Endothelial cell (in vitro differentiated cells): ENCODE results near the gene LRRC56. TPM values are rescaled to one million over a fixed set of nuclear protein-coding genes. Genes with fewer than 3 reads are reported as not detected.

Source experiments
- DNase-seq: peaks from one replicate; pipeline ENCODE4 v3.0.0; 2021; ENCODE audit warnings: low spot score
- H3K27ac Mint-ChIP-seq: one replicate; pipeline ENCODE4 v1.8.0; 2021; ENCODE audit warnings: mixed read lengths, inconsistent platforms; ENCODE audit not compliant: unreplicated experiment
- H3K27me3 Mint-ChIP-seq: one replicate; pipeline ENCODE4 v1.8.0; 2021; ENCODE audit warnings: mild to moderate bottlenecking, moderate library complexity, mixed read lengths, inconsistent platforms; ENCODE audit not compliant: unreplicated experiment
- H3K36me3 Mint-ChIP-seq: one replicate; pipeline ENCODE4 v1.8.0; 2021; ENCODE audit warnings: mild to moderate bottlenecking, low read depth, mixed read lengths, inconsistent platforms; ENCODE audit not compliant: unreplicated experiment
- H3K4me1 Mint-ChIP-seq: one replicate; pipeline ENCODE4 v1.8.0; 2021; ENCODE audit warnings: mild to moderate bottlenecking, mixed read lengths, inconsistent platforms; ENCODE audit not compliant: unreplicated experiment
- H3K4me3 Mint-ChIP-seq: one replicate; pipeline ENCODE4 v1.8.0; 2021; ENCODE audit warnings: mild to moderate bottlenecking, mixed read lengths, inconsistent platforms; ENCODE audit not compliant: unreplicated experiment
- H3K9me3 Mint-ChIP-seq: one replicate; pipeline ENCODE4 v1.8.0; 2021; ENCODE audit warnings: mixed read lengths, inconsistent platforms; ENCODE audit not compliant: unreplicated experiment
- total RNA-seq: library from RNA; stranded (reverse); fragmentation: NEBNext Ultra II Directional; extraction: Animal tissue kit (Norgen Biotek cat#: 25700); gene quantifications from one replicate; pipeline ENCODE4 v1.2.1, GENCODE V29; 2021; ENCODE audit not compliant: unreplicated experiment
- TF ChIP-seq, protein P1 (sequence below): fragments of 200-600 bp; sonication (generic); IDR thresholded peaks from one replicate; pipeline ENCODE4 v1.5.0; 2021; ENCODE audit warnings: antibody characterized with exemption; ENCODE audit not compliant: unreplicated experiment

LRRC56 gene
- total RNA-seq, 1 donor from 2014 or later, result 2.6 TPM

DNA sequence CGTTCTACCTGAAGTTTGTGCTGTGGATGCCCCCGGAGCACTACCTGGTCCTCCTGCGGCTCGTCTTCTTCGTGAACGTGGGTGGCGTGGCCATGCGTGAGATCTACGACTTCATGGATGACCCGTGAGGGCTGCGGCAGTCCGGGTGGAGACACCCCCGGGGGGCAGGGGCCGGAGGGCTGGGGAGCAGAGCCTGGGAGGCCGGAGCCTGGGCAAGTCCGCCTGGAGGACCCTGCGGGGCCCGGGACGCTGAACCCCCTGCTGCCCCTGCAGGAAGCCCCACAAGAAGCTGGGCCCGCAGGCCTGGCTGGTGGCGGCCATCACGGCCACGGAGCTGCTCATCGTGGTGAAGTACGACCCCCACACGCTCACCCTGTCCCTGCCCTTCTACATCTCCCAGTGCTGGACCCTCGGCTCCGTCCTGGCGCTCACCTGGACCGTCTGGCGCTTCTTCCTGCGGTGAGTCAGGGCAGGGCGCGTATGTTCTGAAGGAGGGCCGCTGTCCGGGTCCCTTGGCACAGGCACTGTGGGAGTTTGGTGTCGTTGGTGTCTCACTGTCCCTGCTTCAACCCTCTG lies 47.6 kb upstream of the LRRC56 start:
- no peaks in the 10 kb centered on the region for H3K4me1 Mint-ChIP-seq
- H3K9me3 Mint-ChIP-seq, result no peaks in the 10 kb centered on the region
- H3K27ac Mint-ChIP-seq, result no peak overlapping the region
- peaks cover 8% of the 10 kb centered on the region for H3K36me3 Mint-ChIP-seq
- TF ChIP-seq, protein P1, sequence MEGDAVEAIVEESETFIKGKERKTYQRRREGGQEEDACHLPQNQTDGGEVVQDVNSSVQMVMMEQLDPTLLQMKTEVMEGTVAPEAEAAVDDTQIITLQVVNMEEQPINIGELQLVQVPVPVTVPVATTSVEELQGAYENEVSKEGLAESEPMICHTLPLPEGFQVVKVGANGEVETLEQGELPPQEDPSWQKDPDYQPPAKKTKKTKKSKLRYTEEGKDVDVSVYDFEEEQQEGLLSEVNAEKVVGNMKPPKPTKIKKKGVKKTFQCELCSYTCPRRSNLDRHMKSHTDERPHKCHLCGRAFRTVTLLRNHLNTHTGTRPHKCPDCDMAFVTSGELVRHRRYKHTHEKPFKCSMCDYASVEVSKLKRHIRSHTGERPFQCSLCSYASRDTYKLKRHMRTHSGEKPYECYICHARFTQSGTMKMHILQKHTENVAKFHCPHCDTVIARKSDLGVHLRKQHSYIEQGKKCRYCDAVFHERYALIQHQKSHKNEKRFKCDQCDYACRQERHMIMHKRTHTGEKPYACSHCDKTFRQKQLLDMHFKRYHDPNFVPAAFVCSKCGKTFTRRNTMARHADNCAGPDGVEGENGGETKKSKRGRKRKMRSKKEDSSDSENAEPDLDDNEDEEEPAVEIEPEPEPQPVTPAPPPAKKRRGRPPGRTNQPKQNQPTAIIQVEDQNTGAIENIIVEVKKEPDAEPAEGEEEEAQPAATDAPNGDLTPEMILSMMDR, result no peak
- H3K27me3 Mint-ChIP-seq, result peaks cover 10% of the 10 kb centered on the region
- DNase-seq, result no peak
- no peak overlapping the region for H3K4me3 Mint-ChIP-seq

DNA sequence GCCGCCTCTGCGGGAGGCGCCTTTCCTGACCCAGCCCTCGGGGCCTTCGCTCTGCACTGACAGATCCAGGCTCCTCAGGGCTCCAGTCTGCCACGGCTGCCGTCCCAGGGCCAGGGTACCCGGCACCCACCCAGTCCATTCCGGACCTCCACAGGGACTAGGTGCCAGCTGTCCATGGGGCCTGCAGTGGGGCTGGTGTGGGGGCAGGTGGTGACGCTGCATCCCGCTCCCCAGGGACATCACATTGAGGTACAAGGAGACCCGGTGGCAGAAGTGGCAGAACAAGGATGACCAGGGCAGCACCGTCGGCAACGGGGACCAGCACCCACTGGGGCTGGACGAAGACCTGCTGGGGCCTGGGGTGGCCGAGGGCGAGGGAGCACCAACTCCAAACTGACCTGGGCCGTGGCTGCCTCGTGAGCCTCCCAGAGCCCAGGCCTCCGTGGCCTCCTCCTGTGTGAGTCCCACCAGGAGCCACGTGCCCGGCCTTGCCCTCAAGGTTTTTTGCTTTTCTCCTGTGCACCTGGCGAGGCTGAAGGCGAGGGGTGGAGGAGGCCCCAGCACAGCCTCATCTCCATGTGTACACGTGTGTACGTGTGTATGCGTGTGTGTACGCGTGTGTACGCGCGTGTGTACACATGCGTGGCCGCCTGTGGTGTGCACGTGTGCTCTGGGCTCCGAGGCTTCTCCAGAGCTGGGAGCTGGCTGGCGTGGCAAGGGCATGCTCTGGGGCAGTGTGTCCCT lies 47.0 kb upstream of the LRRC56 start:
- H3K4me3 Mint-ChIP-seq, result no peak overlapping the region
- peaks cover 11% of the 10 kb centered on the region for H3K36me3 Mint-ChIP-seq
- TF ChIP-seq, protein P1, result no peak
- H3K4me1 Mint-ChIP-seq, result no peaks in the 10 kb centered on the region
- peaks cover 10% of the 10 kb centered on the region for H3K27me3 Mint-ChIP-seq
- no peak overlapping the region for H3K27ac Mint-ChIP-seq
- no peaks in the 10 kb centered on the region for H3K9me3 Mint-ChIP-seq
- no peak for DNase-seq

DNA sequence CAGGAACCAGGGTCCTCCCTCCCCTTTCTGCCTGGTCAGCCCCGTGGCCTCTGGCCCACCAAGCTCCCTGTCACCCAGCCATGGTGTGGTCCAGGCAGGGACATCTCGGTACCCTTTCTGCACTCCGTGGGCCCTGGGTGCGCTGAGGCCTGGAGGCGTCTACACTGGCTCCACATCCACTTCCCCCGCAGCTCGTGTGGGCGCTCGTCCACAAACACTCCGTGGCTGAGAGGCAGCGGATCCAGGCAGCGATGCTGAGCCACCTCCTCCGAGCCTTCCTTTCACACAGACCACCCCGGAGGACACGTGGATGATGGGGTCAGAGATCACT lies 46.4 kb upstream of the LRRC56 start:
- TF ChIP-seq, protein P1, result no peak
- no peak overlapping the region for H3K27ac Mint-ChIP-seq
- peaks cover 10% of the 10 kb centered on the region for H3K27me3 Mint-ChIP-seq
- no peaks in the 10 kb centered on the region for H3K9me3 Mint-ChIP-seq
- H3K4me1 Mint-ChIP-seq, result no peaks in the 10 kb centered on the region
- peaks cover 15% of the 10 kb centered on the region for H3K36me3 Mint-ChIP-seq
- DNase-seq, result no peak
- no peak overlapping the region for H3K4me3 Mint-ChIP-seq

DNA sequence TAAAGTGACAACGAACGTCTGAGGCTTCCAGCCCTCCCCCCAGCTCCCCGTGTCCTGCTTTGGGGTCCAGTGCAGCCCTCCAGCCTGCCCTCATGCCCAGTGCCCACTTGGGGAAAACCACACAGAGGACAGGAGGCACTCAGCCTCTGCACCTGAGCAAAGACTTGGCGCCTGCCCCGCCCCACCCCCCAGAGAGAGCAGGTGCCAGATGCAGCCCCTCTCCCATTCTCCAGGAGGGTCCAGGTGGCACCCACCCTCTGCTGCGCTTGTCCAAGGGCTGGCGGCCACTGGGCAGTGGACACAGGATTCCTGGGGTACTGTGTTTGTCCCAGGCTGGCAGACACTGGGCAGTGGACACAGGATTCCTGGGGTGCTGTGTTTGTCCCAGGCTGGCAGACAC lies 46.0 kb upstream of the LRRC56 start:
- Mint-ChIP-seq H3K9me3 (no peaks in the 10 kb centered on the region), H3K36me3 (peaks cover 17% of the 10 kb centered on the region), H3K27me3 (peaks cover 10% of the 10 kb centered on the region), H3K4me1 (no peaks in the 10 kb centered on the region), H3K27ac (no peak overlapping the region), H3K4me3 (no peak overlapping the region)
- TF ChIP-seq, protein P1, result no peak
- no peak for DNase-seq
